Sigmoid colon (tissue), 7 donors: ENCODE results near the gene NMRAL1. TPM values are rescaled to one million over a fixed set of nuclear protein-coding genes. Genes with fewer than 3 reads are reported as not detected.

Source experiments
- DNase-seq: peaks from one replicate; pipeline ENCODE4 v3.0.0-alpha.2; 2019
- H3K27ac ChIP-seq, 4 donors: fragments of 200-600 bp; sonication (generic); one replicate each; pipeline ENCODE4 v1.5.1; 2016 to 2019; ENCODE audit warnings: mild to moderate bottlenecking in 1 of 4
- H3K27me3 ChIP-seq, 3 donors: fragments of 200-600 bp; sonication (generic); one replicate each; pipeline ENCODE4 v1.5.1; 2019; ENCODE audit warnings: mild to moderate bottlenecking in 1 of 3
- H3K36me3 ChIP-seq, 4 donors: fragments of 200-600 bp; sonication (generic); one replicate each; pipeline ENCODE4 v1.5.1; 2016 to 2019
- H3K4me1 ChIP-seq, 4 donors: fragments of 200-600 bp; sonication (generic); one replicate each; pipeline ENCODE4 v1.5.1; 2017 to 2019
- H3K4me3 ChIP-seq, 4 donors: fragments of 200-600 bp; sonication (generic); one replicate each; pipeline ENCODE4 v1.5.1; 2017 to 2019; ENCODE audit warnings: mild to moderate bottlenecking in 2 of 4, moderate library complexity in 1 of 4
- H3K9me3 ChIP-seq, 4 donors: fragments of 200-600 bp in 3 of 4; sonication (generic) in 3 of 4; one replicate each; pipeline versions ENCODE4 v1.5.1 to v1.6.1; 2013 to 2019
- EP300 ChIP-seq, 4 donors: sonication (generic); formaldehyde crosslinking; IDR thresholded peaks; one replicate each; pipeline ENCODE4 v1.6.1; 2017; ENCODE audit warnings: antibody characterized with exemption in 4 of 4
- POLR2A ChIP-seq, 2 donors: fragments of 450-650 bp; IDR thresholded peaks; one replicate each; pipeline ENCODE4 v1.6.1; 2016; ENCODE audit warnings: antibody characterized with exemption in 2 of 2, mild to moderate bottlenecking in 2 of 2, moderate library complexity in 2 of 2
- POLR2AphosphoS5 ChIP-seq, 4 donors: sonication (generic); formaldehyde crosslinking; IDR thresholded peaks; one replicate each; pipeline ENCODE4 v1.6.1; 2017; ENCODE audit warnings: antibody characterized with exemption in 4 of 4
- WGBS, 2 donors: extraction: QIAGEN DNeasy Blood & Tissue Kit; methylation state at CpG; one replicate each; pipeline ENCODE4 v1.1.7; 2013; 5-methylcytosine and 5-hydroxymethylcytosine counted together
- intact Hi-C: fragments of 100-400 bp; cut with DNase I; formaldehyde crosslinking; loops from one replicate; pipeline ENCODE4 v1.15.1; 2023
- polyA plus RNA-seq, 3 donors: library from polyadenylated mRNA; stranded (reverse); fragments of 200-250 nt; gene quantifications; one replicate each; pipeline ENCODE4 v1.2.3, GENCODE V29; 2013
- total RNA-seq, 4 donors: library from RNA; depleted of rRNA; stranded (reverse); fragments of >200 nt; gene quantifications; one replicate each; pipeline ENCODE4 v1.1.0, GENCODE V29; 2016
- TF ChIP-seq, protein P1 (sequence below), 4 experiments: fragments of 450-650 bp in 3 of 4; fragments of 200-600 bp in 1 of 4; IDR thresholded peaks; one replicate each; pipeline ENCODE4 v1.5.1; 2016 to 2019; ENCODE audit warnings: antibody characterized with exemption in 4 of 4, mild to moderate bottlenecking in 3 of 4, moderate library complexity in 2 of 4
- donor health status: healthy with polysubstance abuse.
- donor health status: Bipolar disorder and iron deficiency.
- donor health status: healthy.

The NMRAL1 gene
- total and polyA plus RNA-seq, 7 donors, result 24.8 to 62.3 (median 46.8) TPM

DNA sequence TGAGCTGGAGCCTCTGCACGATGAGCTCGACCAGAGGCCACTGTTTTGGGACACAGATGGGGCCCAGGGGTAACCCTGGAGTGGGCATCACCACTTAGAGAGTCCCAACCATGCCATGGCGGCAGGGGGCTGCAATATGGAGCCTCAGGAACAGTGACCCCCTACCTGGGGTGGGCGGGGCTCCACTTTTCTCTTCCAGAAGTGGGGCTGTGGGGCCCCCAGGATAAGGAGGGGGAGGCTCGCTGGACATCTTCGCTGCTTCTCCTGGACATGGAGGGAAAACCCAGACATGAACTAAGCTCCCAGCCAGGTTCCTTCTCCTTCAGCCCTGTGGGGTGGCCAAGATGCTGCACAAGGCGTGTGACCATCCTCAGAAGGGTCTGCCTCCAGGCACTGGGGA is 39.5 kb upstream of the NMRAL1 start:
- TF ChIP-seq EP300 (IDR thresholded peaks at IDR 0.05), result no peak
- TF ChIP-seq POLR2A (IDR thresholded peaks at IDR 0.05), result no peak
- TF ChIP-seq POLR2AphosphoS5 (IDR thresholded peaks at IDR 0.05), result no peak
- TF ChIP-seq, protein P1, sequence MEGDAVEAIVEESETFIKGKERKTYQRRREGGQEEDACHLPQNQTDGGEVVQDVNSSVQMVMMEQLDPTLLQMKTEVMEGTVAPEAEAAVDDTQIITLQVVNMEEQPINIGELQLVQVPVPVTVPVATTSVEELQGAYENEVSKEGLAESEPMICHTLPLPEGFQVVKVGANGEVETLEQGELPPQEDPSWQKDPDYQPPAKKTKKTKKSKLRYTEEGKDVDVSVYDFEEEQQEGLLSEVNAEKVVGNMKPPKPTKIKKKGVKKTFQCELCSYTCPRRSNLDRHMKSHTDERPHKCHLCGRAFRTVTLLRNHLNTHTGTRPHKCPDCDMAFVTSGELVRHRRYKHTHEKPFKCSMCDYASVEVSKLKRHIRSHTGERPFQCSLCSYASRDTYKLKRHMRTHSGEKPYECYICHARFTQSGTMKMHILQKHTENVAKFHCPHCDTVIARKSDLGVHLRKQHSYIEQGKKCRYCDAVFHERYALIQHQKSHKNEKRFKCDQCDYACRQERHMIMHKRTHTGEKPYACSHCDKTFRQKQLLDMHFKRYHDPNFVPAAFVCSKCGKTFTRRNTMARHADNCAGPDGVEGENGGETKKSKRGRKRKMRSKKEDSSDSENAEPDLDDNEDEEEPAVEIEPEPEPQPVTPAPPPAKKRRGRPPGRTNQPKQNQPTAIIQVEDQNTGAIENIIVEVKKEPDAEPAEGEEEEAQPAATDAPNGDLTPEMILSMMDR (IDR thresholded peaks at IDR 0.05), result no peak
- Histone ChIP-seq H3K4me1 (peaks cover 0 to 46% (median 36%) of the 10 kb centered on the region in 4 donors), H3K27me3 (no peaks in the 10 kb centered on the region), H3K36me3 (peaks cover 0 to 52% (median 34%) of the 10 kb centered on the region in 4 donors), H3K4me3 (no peak overlapping the region), H3K27ac (peak overlapping the region in 3 of 4 donors; percentile 55 to 63 (median 61)), H3K9me3 (no peaks in the 10 kb centered on the region)
- intact Hi-C loops, result no loop called here
- WGBS, 2 donors, result 94 to 96% methylated on average over 7 of the region's 7 CpGs
- no peak for DNase-seq

DNA sequence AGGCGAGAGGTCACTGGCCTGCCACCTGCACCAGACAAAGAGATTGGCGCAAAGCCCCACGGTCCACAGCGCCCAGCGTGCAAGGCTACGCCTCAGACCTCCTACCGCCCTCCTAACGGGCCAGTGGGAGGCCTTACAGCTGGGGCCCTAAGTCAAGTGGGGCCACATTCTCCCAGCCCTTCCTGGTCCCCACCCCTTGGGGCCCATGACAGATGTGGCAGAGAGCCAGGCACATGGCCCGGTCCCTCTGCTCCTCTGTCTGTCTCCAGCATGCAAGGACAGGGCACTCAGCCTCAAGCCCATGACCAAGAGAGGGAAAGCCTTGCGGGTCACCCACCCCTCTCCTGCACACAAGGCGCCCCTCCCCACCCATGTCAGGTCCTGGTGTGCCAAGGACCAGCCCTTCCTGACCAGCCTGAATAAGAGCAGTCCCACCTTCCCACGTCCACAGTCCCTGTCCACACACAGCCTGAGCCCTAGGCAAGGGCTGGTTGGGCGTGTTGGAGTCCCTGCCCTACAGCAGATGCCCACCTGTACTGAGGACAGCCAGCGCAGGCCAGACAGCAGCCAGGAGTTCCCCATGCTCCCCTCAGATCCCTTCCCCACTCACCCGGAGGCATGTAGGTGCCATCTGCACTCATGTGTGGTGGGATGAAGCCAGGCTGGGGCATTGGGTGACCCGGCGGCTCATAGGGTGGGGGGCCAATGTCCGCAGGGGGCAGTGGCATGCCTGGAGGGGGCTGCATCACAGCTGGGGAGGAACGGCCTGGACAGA is 38.8 kb upstream of the NMRAL1 start:
- intact Hi-C loops, result no loop called here
- no peaks in the 10 kb centered on the region for H3K27me3 ChIP-seq
- peaks cover 0 to 58% (median 39%) of the 10 kb centered on the region in 4 donors for H3K36me3 ChIP-seq

DNA sequence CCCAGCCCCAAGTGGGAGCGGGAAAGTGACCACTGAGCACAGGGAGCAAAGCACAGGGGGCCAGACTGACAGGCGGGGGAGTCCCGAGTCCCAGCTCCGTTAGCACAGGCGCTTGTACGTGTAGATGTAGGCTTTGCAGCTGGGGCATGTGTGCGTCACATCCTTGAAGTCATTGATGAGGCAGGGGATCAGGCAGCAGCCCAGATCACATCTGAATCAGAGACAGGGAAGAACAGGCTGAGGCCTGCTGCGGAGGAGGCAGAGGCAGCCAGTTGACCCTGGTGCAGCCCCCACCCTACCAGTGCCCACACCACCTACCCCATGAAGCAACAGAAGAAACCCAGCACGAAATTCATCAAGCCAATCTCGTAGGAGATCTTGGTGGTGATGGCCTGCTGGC is 38.0 kb upstream of the NMRAL1 start:
- Histone ChIP-seq H3K36me3 (peaks cover 0 to 66% (median 47%) of the 10 kb centered on the region in 4 donors), H3K9me3 (no peaks in the 10 kb centered on the region), H3K4me1 (peaks cover 0 to 46% (median 34%) of the 10 kb centered on the region in 4 donors), H3K27ac (no peak overlapping the region), H3K4me3 (no peak overlapping the region), H3K27me3 (no peaks in the 10 kb centered on the region)
- no peak for TF ChIP-seq EP300 (IDR thresholded peaks at IDR 0.05)
- 95% methylated on average over 10 of the region's 10 CpGs for WGBS, 2 donors
- no peak for DNase-seq
- intact Hi-C loops, result no loop called here

More for the DNA sequence above, 38.8 kb upstream of the NMRAL1 start:
- Histone ChIP-seq H3K9me3 (no peaks in the 10 kb centered on the region), H3K4me1 (peaks cover 0 to 46% (median 36%) of the 10 kb centered on the region in 4 donors), H3K4me3 (no peak overlapping the region), H3K27ac (no peak overlapping the region)
- no peak for DNase-seq
- TF ChIP-seq POLR2AphosphoS5 (IDR thresholded peaks at IDR 0.05), result no peak
- TF ChIP-seq EP300 (IDR thresholded peaks at IDR 0.05), result no peak
- TF ChIP-seq, protein P1 (IDR thresholded peaks at IDR 0.05), result no peak
- no peak for TF ChIP-seq POLR2A (IDR thresholded peaks at IDR 0.05)
- 89 to 90% methylated on average over 19 of the region's 19 CpGs for WGBS, 2 donors

DNA sequence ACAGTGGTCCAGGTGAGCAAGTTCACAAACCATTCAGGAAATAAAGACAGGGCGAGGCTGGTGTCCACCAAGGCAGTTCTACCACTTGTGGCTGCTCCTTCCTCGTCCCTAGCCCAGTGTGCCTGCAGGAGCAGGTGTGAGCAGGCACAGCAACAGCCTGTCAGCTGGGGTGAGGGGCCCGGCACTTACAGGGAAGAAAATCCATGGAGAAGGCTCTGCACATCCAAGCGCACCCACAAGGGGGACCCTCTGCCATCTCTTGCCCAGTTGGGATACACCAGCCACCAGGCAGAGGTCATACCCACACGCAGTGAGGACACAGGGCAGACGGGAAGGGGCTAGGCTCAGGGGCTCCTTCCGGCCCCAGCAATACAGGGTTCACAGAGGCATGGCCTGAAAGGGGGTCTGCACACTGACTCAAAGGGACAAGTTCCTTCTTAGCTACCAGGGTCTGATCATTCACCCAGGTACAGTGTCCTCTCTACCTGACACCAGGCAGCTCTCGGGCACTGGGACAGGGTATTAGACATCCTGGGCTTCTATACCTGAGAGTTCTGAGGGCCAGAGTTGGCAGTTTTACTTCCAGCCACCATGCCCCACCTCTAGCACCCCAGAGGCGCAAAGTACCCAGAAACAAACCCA is 37.1 kb upstream of the NMRAL1 start:
- Histone ChIP-seq H3K36me3 (peaks cover 0 to 75% (median 50%) of the 10 kb centered on the region in 4 donors), H3K9me3 (no peaks in the 10 kb centered on the region), H3K27ac (no peak overlapping the region), H3K27me3 (no peaks in the 10 kb centered on the region), H3K4me1 (peaks cover 0 to 46% (median 35%) of the 10 kb centered on the region in 4 donors), H3K4me3 (no peak overlapping the region)
- WGBS, 2 donors, result 44 to 69% methylated on average over 9 of the region's 9 CpGs
- no peak for TF ChIP-seq POLR2AphosphoS5 (IDR thresholded peaks at IDR 0.05)
- TF ChIP-seq, protein P1 (IDR thresholded peaks at IDR 0.05), result peak in 3 of 4 experiments; percentile 22 to 54 (median 37)
- no peak for TF ChIP-seq EP300 (IDR thresholded peaks at IDR 0.05)
- TF ChIP-seq POLR2A (IDR thresholded peaks at IDR 0.05), result no peak
- no peak for DNase-seq
- intact Hi-C loops, result no loop called here

DNA sequence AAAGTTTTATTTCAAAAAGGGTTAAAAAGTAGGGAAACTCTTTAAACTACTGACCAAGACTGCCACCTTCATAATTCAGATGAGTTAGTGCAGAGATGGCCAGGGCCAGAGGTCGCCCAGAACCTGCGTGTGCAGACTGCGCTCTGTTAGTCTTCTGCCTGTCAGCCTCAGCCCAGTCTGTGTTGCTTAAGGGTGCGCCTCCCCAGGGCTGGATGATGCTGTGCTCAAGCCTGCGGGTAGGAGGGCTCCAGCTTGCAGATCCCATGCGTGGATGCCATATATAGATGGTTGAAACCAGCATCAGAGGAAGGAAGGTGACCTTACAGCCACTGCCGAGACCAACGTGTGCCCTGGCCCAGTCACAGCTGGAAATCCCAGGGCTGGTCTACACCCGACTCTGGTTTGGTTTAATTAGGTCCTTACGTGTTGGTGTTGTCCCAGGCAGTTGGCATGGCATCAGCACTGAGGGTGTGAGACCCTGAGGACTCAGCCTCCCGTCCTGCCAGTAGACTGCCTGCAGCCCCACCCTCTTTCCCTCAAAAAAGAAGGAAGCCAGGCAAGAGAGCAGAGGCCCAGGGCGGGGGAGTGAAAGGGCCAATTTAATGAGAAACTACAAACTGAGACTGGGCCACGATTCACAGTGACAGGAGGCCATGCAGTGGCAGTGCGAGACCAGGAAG is 36.5 kb upstream of the NMRAL1 start:
- TF ChIP-seq POLR2A (IDR thresholded peaks at IDR 0.05), result no peak
- TF ChIP-seq, protein P1 (IDR thresholded peaks at IDR 0.05), result no peak
- no peak for TF ChIP-seq POLR2AphosphoS5 (IDR thresholded peaks at IDR 0.05)
- peaks cover 0 to 45% (median 33%) of the 10 kb centered on the region in 4 donors for H3K4me1 ChIP-seq
- WGBS, 2 donors, result 48 to 66% methylated on average over 14 of the region's 14 CpGs
- H3K36me3 ChIP-seq, result peaks cover 0 to 75% (median 51%) of the 10 kb centered on the region in 4 donors
- DNase-seq, result no peak
- no peaks in the 10 kb centered on the region for H3K27me3 ChIP-seq
- peak overlapping the region in 2 of 4 donors; percentile 8 to 14 for H3K27ac ChIP-seq
- no peaks in the 10 kb centered on the region for H3K9me3 ChIP-seq
- no peak overlapping the region for H3K4me3 ChIP-seq
- intact Hi-C loops, result no loop called here
